ENCODE data around the gene CACNA1S. TPM values are rescaled to one million over a fixed set of nuclear protein-coding genes. Genes with fewer than 3 reads are reported as not detected.

CACNA1S gene
- total RNA-seq, 2 donors from 2014 or later, result not detected

GRCh38 chr1:201041011-201041410 lies 71.2 kb downstream of the CACNA1S start:
- DNase-seq (ENCODE audit: low spot score), result no peak
- Histone ChIP-seq H3K4me1 (peaks cover 0 to 4% of the 10 kb centered on the region in 2 donors), H3K27ac (no peak overlapping the region), H3K9me3 (no peaks in the 10 kb centered on the region), H3K4me3 (no peak overlapping the region), H3K36me3 (no peaks in the 10 kb centered on the region), H3K27me3 (no peaks in the 10 kb centered on the region)
- no peak for TF ChIP-seq CTCF (IDR thresholded peaks at IDR 0.05)

GRCh38 chr1:201039876-201040275 lies 72.3 kb downstream of the CACNA1S start:
- no peaks in the 10 kb centered on the region for H3K36me3 ChIP-seq
- H3K9me3 ChIP-seq, result no peaks in the 10 kb centered on the region
- H3K27me3 ChIP-seq, result no peaks in the 10 kb centered on the region
- TF ChIP-seq CTCF (IDR thresholded peaks at IDR 0.05), result no peak
- no peak overlapping the region for H3K4me3 ChIP-seq
- peaks cover 0 to 4% of the 10 kb centered on the region in 2 donors for H3K4me1 ChIP-seq
- no peak overlapping the region for H3K27ac ChIP-seq
- no peak for DNase-seq (ENCODE audit: low spot score)

GRCh38 chr1:201039418-201039817 lies 72.8 kb downstream of the CACNA1S start:
- Histone ChIP-seq H3K27ac (no peak overlapping the region), H3K4me1 (peaks cover 0 to 4% of the 10 kb centered on the region in 2 donors), H3K36me3 (no peaks in the 10 kb centered on the region), H3K9me3 (no peaks in the 10 kb centered on the region), H3K27me3 (no peaks in the 10 kb centered on the region), H3K4me3 (no peak overlapping the region)
- TF ChIP-seq CTCF (IDR thresholded peaks at IDR 0.05), result no peak
- no peak for DNase-seq (ENCODE audit: low spot score)

GRCh38 chr1:201038186-201038876 lies 73.9 kb downstream of the CACNA1S start:
- TF ChIP-seq CTCF (IDR thresholded peaks at IDR 0.05), result no peak
- no peak for DNase-seq (ENCODE audit: low spot score)
- H3K27ac ChIP-seq, result no peak overlapping the region
- no peak overlapping the region for H3K4me3 ChIP-seq
- no peaks in the 10 kb centered on the region for H3K27me3 ChIP-seq
- H3K4me1 ChIP-seq, result peaks cover 0 to 4% of the 10 kb centered on the region in 2 donors
- H3K36me3 ChIP-seq, result no peaks in the 10 kb centered on the region
- no peaks in the 10 kb centered on the region for H3K9me3 ChIP-seq

GRCh38 chr1:201036188-201036842 lies 75.9 kb downstream of the CACNA1S start:
- no peaks in the 10 kb centered on the region for H3K4me1 ChIP-seq
- DNase-seq (ENCODE audit: low spot score), result no peak
- H3K27ac ChIP-seq, result no peak overlapping the region
- no peaks in the 10 kb centered on the region for H3K36me3 ChIP-seq
- H3K9me3 ChIP-seq, result no peaks in the 10 kb centered on the region
- no peak for TF ChIP-seq CTCF (IDR thresholded peaks at IDR 0.05)
- H3K27me3 ChIP-seq, result no peaks in the 10 kb centered on the region
- no peak overlapping the region for H3K4me3 ChIP-seq

Data from right atrium auricular region (tissue), 2 donors.